Retinal pigment epithelial cell (primary cell): ENCODE results near the gene CBL.
A peak's percentile ranks its signal among the peaks of the same experiment; 100 is the strongest.

ENCODE experiments used
- DNase-seq: peaks from one replicate; pipeline ENCODE4 v3.0.0-alpha.2; 2010; ENCODE audit warnings: low read depth
- H3K4me3 ChIP-seq: 2 replicates; pipeline ENCODE4 v1.5.1; 2011; ENCODE audit warnings: mild to moderate bottlenecking, low read length, control low read depth, moderate library complexity
- TF ChIP-seq, protein P1 (sequence below): conservative IDR thresholded peaks from 2 replicates; pipeline ENCODE4 v1.5.1; 2011; ENCODE audit warnings: low read depth, low read length, control low read depth, inconsistent platforms

The CBL gene

DNA sequence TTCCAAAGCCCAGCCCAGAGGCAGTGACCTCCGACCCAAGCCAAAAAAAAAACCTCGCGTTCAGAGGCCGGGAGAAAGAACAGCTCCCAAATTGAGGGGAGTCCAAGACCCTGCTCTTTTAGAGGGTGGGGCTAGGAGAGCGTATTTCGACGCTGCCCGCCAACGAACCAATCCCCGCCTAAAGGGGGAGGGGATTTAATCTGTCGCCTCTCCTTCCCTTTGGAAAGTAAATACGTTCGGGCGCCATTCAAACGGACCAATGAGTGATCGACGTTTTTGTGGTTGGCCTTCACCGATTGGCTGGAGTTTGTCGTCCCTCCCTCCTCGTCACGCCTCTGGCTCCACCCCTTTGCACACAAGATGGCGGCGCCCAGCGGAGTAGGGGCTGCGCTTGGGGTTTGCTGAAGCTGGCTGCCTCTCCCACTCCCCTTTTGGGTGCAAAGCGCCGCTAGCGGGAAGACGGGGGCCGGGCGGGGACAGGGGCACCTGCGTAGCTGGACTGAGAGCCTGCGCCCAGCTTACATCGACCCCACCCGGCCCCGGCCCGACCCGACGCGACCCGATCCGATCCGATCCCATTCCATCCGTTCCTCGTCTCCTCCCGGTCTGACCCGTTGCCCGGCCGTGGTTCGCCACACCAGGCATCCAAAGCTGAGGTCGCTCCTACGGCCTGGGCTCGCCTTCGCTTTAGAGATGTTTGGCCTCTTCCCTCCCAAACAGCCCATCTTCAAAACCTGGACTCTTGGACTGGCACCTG is 128.2 kb downstream of the CBL start, which contains the start of gene RNF26:
Gene RNF26 (plus strand): TSS at position 354 of the 757 bp plus-strand sequence. CDS start 596 bp downstream, outside the sequence.
- TF ChIP-seq, protein P1, sequence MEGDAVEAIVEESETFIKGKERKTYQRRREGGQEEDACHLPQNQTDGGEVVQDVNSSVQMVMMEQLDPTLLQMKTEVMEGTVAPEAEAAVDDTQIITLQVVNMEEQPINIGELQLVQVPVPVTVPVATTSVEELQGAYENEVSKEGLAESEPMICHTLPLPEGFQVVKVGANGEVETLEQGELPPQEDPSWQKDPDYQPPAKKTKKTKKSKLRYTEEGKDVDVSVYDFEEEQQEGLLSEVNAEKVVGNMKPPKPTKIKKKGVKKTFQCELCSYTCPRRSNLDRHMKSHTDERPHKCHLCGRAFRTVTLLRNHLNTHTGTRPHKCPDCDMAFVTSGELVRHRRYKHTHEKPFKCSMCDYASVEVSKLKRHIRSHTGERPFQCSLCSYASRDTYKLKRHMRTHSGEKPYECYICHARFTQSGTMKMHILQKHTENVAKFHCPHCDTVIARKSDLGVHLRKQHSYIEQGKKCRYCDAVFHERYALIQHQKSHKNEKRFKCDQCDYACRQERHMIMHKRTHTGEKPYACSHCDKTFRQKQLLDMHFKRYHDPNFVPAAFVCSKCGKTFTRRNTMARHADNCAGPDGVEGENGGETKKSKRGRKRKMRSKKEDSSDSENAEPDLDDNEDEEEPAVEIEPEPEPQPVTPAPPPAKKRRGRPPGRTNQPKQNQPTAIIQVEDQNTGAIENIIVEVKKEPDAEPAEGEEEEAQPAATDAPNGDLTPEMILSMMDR: no peak
- peak; percentile 94 for DNase-seq
- H3K4me3 ChIP-seq: peak within 1 kb of the TSS; percentile 91

DNA sequence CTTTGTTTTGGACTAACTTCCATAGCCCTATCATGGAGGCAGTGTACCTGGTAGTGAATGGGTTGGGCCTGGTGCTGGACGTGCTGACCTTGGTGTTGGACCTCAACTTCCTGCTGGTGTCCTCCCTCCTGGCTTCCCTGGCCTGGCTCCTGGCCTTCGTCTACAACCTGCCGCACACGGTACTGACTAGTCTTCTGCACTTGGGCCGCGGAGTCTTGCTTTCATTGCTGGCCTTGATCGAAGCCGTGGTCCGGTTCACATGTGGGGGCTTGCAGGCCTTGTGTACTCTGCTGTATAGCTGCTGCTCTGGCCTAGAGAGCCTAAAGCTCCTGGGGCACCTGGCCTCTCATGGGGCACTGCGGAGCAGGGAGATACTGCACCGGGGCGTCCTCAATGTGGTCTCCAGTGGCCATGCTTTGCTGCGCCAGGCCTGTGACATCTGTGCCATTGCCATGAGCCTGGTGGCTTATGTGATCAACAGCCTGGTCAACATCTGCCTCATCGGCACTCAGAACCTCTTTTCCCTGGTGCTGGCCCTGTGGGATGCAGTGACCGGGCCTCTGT is 129.0 kb downstream of the CBL start:
- TF ChIP-seq, protein P1: no peak
- peak overlapping the region; percentile 91 for H3K4me3 ChIP-seq
- no peak for DNase-seq

DNA sequence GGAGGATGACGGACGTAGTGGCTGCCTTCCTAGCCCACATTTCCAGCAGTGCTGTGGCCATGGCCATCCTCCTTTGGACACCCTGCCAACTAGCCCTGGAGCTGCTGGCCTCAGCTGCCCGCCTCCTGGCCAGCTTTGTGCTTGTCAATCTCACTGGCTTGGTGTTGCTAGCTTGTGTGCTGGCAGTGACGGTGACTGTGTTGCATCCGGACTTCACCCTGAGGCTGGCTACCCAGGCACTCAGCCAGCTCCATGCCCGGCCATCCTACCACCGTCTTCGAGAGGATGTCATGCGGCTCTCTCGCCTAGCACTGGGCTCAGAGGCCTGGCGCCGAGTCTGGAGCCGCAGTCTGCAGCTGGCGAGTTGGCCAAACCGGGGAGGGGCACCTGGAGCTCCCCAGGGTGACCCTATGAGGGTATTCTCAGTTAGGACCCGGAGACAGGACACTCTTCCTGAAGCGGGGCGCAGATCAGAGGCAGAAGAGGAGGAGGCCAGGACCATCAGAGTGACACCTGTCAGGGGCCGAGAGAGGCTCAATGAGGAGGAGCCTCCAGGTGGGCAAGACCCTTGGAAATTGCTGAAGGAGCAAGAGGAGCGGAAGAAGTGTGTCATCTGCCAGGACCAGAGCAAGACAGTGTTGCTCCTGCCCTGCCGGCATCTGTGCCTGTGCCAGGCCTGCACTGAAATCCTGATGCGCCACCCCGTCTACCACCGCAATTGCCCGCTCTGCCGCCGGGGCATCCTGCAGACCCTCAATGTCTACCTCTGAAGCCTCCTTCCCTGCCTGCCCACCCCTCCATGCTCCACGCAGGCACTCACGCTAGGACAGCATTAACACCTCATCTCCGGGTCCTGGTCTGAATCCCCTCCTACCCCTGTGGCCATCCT is 129.8 kb downstream of the CBL start:
- TF ChIP-seq, protein P1: no peak
- no peak for DNase-seq
- H3K4me3 ChIP-seq: peak overlapping the region; percentile 91

DNA sequence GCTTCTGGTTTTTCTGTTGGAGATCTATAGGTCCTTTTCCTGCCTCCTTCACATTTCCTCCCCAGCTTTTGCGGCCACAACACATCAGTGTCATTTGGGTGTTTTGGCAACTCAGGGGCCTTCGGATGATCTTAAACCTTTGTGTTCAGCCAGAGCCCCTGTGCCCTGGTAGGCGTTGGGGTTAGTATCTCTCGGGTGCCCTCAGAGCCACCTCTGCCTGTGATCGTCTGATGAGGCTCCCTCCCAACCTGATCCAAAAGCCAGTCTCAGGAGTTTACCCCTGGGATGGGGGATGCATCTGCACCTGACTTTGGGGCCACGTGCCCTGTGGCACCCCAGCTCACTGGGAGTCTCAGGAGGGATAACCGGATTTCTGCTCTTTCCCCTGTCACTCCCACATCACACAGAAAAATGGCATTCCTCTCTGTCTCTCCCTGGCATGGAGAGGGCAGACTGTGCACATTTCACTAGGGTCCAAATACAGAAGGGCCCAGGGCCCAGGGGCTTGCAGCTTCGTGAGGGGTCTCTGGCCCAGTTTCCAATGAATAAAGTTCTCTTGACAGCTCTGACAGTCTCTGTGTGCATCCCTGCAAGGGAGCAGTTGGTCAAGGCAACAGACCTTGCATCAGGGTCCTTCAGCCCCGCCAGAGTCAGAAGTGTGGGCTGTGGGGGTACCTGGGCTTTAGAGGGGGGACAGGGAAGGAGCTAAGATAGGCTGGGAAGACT is 130.8 kb downstream of the CBL start:
- TF ChIP-seq, protein P1: no peak
- H3K4me3 ChIP-seq: no peak overlapping the region
- DNase-seq: no peak

DNA sequence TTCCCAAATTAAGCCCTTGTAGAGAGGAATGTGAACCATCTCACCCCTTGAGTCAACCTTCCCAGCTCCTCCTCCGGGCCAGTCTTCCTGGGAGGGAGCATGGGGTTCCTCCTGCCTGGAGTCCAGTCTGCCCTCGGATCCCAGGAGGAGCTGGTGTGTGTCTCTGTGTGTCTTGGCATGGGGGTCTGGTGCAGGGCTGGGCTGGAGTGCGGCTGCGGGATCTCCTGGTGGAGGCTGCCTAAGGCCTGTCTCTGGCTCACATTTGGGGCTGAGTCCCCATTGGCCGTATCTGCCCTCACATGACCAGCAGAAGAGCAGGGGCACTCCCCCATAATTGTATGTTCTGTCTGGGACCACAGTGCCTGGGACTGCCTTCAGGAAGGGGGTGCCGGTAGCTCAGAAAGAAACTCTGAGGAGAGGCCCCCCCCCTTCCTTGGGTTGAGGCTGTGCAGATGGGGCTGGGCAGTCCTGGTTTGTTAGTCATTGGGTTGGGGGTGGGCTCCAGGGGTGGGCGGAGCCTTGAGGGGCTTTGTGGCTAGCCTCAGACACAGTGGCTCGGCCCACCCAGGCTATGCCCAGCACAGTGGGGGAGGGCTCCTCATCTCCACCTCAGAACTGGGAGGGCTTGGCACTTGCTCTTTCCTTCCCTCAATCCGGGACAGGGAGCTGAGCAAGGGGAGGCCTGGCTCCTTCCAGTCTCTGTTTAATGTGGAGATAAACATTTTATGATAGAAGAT is 131.6 kb downstream of the CBL start:
- DNase-seq: no peak
- TF ChIP-seq, protein P1: no peak
- H3K4me3 ChIP-seq: peak overlapping the region; percentile 72

DNA sequence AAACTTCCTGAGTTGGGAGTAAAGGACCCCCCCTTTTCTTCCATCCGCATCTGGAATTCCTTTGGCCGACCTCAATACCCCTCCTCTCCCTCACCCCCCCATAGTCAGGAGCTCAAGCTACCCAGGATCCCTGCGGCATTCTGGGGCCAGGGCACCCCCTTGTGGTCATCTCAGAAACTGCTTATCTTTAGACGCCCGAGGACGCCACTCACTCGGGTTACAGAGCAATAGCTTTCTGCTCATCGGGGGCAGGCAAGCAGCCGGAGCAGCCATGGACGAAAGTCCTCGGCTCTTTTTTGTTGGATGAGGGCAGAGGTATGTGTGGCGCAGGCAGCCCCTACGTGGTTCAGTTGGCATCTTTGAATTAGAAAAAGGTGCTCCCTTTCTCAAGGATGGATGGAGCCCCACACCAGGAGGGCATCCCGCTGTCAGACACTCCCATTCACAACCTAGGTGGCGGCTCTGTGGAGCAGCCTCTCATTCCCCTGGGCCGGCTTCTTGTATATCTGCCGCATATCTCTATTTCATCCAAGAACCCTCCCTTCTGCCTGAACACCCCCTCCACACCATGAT is 132.3 kb downstream of the CBL start:
- TF ChIP-seq, protein P1: peak; percentile 86
- DNase-seq: no peak
- peak overlapping the region; percentile 72 for H3K4me3 ChIP-seq
